Transverse colon (tissue), 4 donors: ENCODE measurements around the gene TTYH1. TPM values are rescaled to one million over a fixed set of nuclear protein-coding genes. Genes with fewer than 3 reads are reported as not detected.
A peak's percentile ranks its signal among the peaks of the same experiment; 100 is the strongest.

Experiments used
- DNase-seq: peaks from one replicate; pipeline ENCODE4 v3.0.0-alpha.2; 2019
- H3K27ac ChIP-seq, 4 donors: fragments of 200-600 bp; sonication (generic); 2 replicates each; pipeline ENCODE4 v1.5.1; 2016 to 2018; ENCODE audit warnings: inconsistent platforms in 4 of 4
- H3K27me3 ChIP-seq: fragments of 200-600 bp; sonication (generic); 2 replicates; pipeline ENCODE4 v1.5.1; 2017; ENCODE audit warnings: inconsistent platforms
- H3K36me3 ChIP-seq, 4 donors: fragments of 200-600 bp; sonication (generic); 2 replicates each; pipeline ENCODE4 v1.5.1; 2017 to 2019; ENCODE audit warnings: inconsistent platforms in 4 of 4
- H3K4me1 ChIP-seq, 4 donors: fragments of 200-600 bp; sonication (generic); 2 replicates each; pipeline ENCODE4 v1.5.1; 2017 to 2020; ENCODE audit warnings: inconsistent platforms in 4 of 4
- H3K4me3 ChIP-seq, 4 donors: fragments of 200-600 bp; sonication (generic); 1 replicate in 1 of 4; 2 replicates in 3 of 4; pipeline versions ENCODE4 v1.5.1 to v1.6.1; 2017 to 2019; ENCODE audit warnings: inconsistent platforms in 4 of 4
- H3K9me3 ChIP-seq, 2 donors: fragments of 200-600 bp; sonication (generic); 2 replicates each; pipeline ENCODE4 v1.5.1; 2017 to 2019; ENCODE audit warnings: inconsistent platforms in 2 of 2
- CTCF ChIP-seq, 5 experiments: fragments of 200-600 bp in 3 of 5; fragments of 450-650 bp in 2 of 5; sonication (generic) in 3 of 5; IDR thresholded peaks; 1 replicate in 2 of 5; 2 replicates in 3 of 5; pipeline ENCODE4 v1.5.1; 2016 to 2017; ENCODE audit warnings: antibody characterized with exemption in 5 of 5, inconsistent platforms in 3 of 5, mild to moderate bottlenecking in 2 of 5, moderate library complexity in 1 of 5
- EP300 ChIP-seq: sonication (generic); formaldehyde crosslinking; IDR thresholded peaks from one replicate; pipeline ENCODE4 v1.6.1; 2017; ENCODE audit warnings: antibody characterized with exemption, low read depth
- POLR2A ChIP-seq: fragments of 450-650 bp; IDR thresholded peaks from one replicate; pipeline ENCODE4 v1.6.1; 2016; ENCODE audit warnings: antibody characterized with exemption, mild to moderate bottlenecking, moderate library complexity
- POLR2AphosphoS5 ChIP-seq, 3 donors: sonication (generic); formaldehyde crosslinking; IDR thresholded peaks; one replicate each; pipeline ENCODE4 v1.6.1; 2016; ENCODE audit warnings: antibody characterized with exemption in 3 of 3
- WGBS, 2 donors: methylation state at CpG; one replicate each; pipeline ENCODE4 v1.1.5; 2018; ENCODE audit warnings: low coverage in 1 of 2; 5-methylcytosine and 5-hydroxymethylcytosine counted together
- in situ Hi-C, 4 donors: fragments of 200-750 bp; cut with MboI; loops; one replicate each; pipeline versions ENCODE4 v1.15.0 to v1.15.1; 2017; ENCODE audit warnings: low sequenced_read_pairs in 3 of 4, low pct_ligation_motif_present in 1 of 4, low pct_unique_long_range_greater_than_20kb in 1 of 4
- intact Hi-C: fragments of 100-400 bp; cut with DNase I; formaldehyde crosslinking; loops from one replicate; pipeline ENCODE4 v1.15.1; 2023; ENCODE audit warnings: low total_unique reads
- total RNA-seq, 4 donors: library from RNA; depleted of rRNA; stranded (reverse); fragments of >200 nt; gene quantifications; one replicate each; pipeline ENCODE4 v1.1.0, GENCODE V29; 2016

The TTYH1 gene
- total RNA-seq, 4 donors from 2014 or later = 1.1 to 7.5 (median 3.0) TPM

- no peak overlapping the region for H3K27ac ChIP-seq
- H3K36me3 ChIP-seq = peaks cover 0 to 78% (median 33%) of the 10 kb centered on the region in 4 donors
- H3K4me1 ChIP-seq = peaks cover 6 to 33% (median 23%) of the 10 kb centered on the region in 4 donors
- no peaks in the 10 kb centered on the region for H3K9me3 ChIP-seq
- TF ChIP-seq POLR2A = no peak
- no peak for TF ChIP-seq CTCF (IDR thresholded peaks at IDR 0.05)
- TF ChIP-seq EP300 = no peak
- TF ChIP-seq POLR2AphosphoS5 (IDR thresholded peaks at IDR 0.05) = no peak
- in situ Hi-C loops = no loop called here
- intact Hi-C loops = no loop called here
- no peak overlapping the region for H3K4me3 ChIP-seq
- WGBS, 2 donors = 91 to 97% methylated on average over 5 to 41 of the region's 42 CpGs
- no peak for DNase-seq
- no peaks in the 10 kb centered on the region for H3K27me3 ChIP-seq
Observed at GRCh38 chr19:54457773-54458647, 42.7 kb downstream of the TTYH1 start.

- peaks cover 0 to 70% (median 30%) of the 10 kb centered on the region in 4 donors for H3K36me3 ChIP-seq
- H3K4me1 ChIP-seq = peaks cover 6 to 33% (median 23%) of the 10 kb centered on the region in 4 donors
- H3K4me3 ChIP-seq = no peak overlapping the region
- H3K27me3 ChIP-seq = no peaks in the 10 kb centered on the region
- H3K27ac ChIP-seq = no peak overlapping the region
- TF ChIP-seq POLR2AphosphoS5 (IDR thresholded peaks at IDR 0.05) (peak in 1 of 3 donors; percentile 25), EP300 (no peak), POLR2A (no peak)
- in situ Hi-C loops (no loop called here), intact Hi-C loops (no loop called here)
- DNase-seq = no peak
- 95 to 100% methylated on average over 1 to 11 of the region's 11 CpGs for WGBS, 2 donors
- no peaks in the 10 kb centered on the region for H3K9me3 ChIP-seq
Observed at GRCh38 chr19:54458648-54459281, 43.5 kb downstream of the TTYH1 start.

- Histone ChIP-seq H3K4me1 (peaks cover 6 to 37% (median 26%) of the 10 kb centered on the region in 4 donors), H3K27ac (peak overlapping the region in 2 of 4 donors; percentile 97 to 99), H3K9me3 (no peaks in the 10 kb centered on the region), H3K36me3 (peaks cover 0 to 62% (median 26%) of the 10 kb centered on the region in 4 donors), H3K4me3 (no peak overlapping the region), H3K27me3 (no peaks in the 10 kb centered on the region)
- in situ Hi-C loops (no loop called here), intact Hi-C loops (no loop called here)
- TF ChIP-seq POLR2A (no peak), CTCF (IDR thresholded peaks at IDR 0.05) (no peak), EP300 (no peak), POLR2AphosphoS5 (IDR thresholded peaks at IDR 0.05) (no peak)
- 77% methylated on average over 15 of the region's 16 CpGs; no CpG with 5 or more reads in 1 of the 2 donors for WGBS, 2 donors
- DNase-seq = no peak
Observed at GRCh38 chr19:54459282-54460229, 44.3 kb downstream of the TTYH1 start.

- no peak for DNase-seq
- peaks cover 0 to 54% (median 21%) of the 10 kb centered on the region in 4 donors for H3K36me3 ChIP-seq
- H3K4me1 ChIP-seq = peaks cover 6 to 44% (median 31%) of the 10 kb centered on the region in 4 donors
- peak overlapping the region; percentile 96 to 99 (median 98) for H3K27ac ChIP-seq
- no peak for TF ChIP-seq POLR2A
- no peak for TF ChIP-seq EP300
- TF ChIP-seq CTCF (IDR thresholded peaks at IDR 0.05) = no peak
- TF ChIP-seq POLR2AphosphoS5 (IDR thresholded peaks at IDR 0.05) = no peak
- intact Hi-C loops (no loop called here), in situ Hi-C loops (no loop called here)
- H3K27me3 ChIP-seq = no peaks in the 10 kb centered on the region
- H3K9me3 ChIP-seq = no peaks in the 10 kb centered on the region
- H3K4me3 ChIP-seq = no peak overlapping the region
- WGBS, 2 donors = 79% methylated on average over 35 of the region's 39 CpGs; no CpG with 5 or more reads in 1 of the 2 donors
Observed at GRCh38 chr19:54460230-54461005, 45.2 kb downstream of the TTYH1 start.
